GM12878 (cell line): Measurements from ENCODE around the gene OVOL1. TPM values are rescaled to one million over a fixed set of nuclear protein-coding genes. Genes with fewer than 3 reads are reported as not detected.
A peak's percentile ranks its signal among the peaks of the same experiment; 100 is the strongest.

ENCODE experiments used
- FOXM1 ChIP-seq: IDR thresholded peaks from 2 replicates; pipeline ENCODE4 v1.6.1; 2012; ENCODE audit warnings: low read depth, mild to moderate bottlenecking, inconsistent platforms, low read length, moderate library complexity
- SMAD1 ChIP-seq: fragments of 450-650 bp; IDR thresholded peaks from 2 replicates; pipeline ENCODE4 v1.6.1; 2018; ENCODE audit warnings: mild to moderate bottlenecking, low read depth; ENCODE audit not compliant: partially characterized antibody
- YY1 ChIP-seq: IDR thresholded peaks from 2 replicates; pipeline ENCODE4 v1.6.1; 2011; ENCODE audit warnings: low read depth, mild to moderate bottlenecking, low read length
- ZNF217 ChIP-seq: fragments of 450-650 bp; IDR thresholded peaks from 2 replicates; pipeline ENCODE4 v1.6.1; 2017; ENCODE audit warnings: antibody characterized with exemption, mild to moderate bottlenecking
- polyA plus RNA-seq, 11 experiments: library from polyadenylated mRNA; depleted of rRNA in 4 of 11; unstranded in 6 of 11; stranded (reverse) in 5 of 11; fragments of >200 nt; fragmentation: Nextera tagmentation in 4 of 11; fragmentation: Illumina TruSeq in 1 of 11; extraction: Ambion mirVana in 4 of 11; extraction: Trizol in 1 of 11; gene quantifications; 1 replicate in 1 of 11; 2 replicates in 10 of 11; pipeline versions ENCODE4 v1.2.1 to v1.2.3, GENCODE V29; 2011 to 2016; ENCODE audit warnings: inconsistent platforms in 2 of 11, missing spikeins in 2 of 11, low read depth in 1 of 11
- total RNA-seq, 4 experiments: library from RNA; depleted of rRNA in 3 of 4; stranded (reverse); fragments of >200 nt in 3 of 4; fragmentation: Illumina TruSeq in 1 of 4; extraction: Trizol in 1 of 4; gene quantifications; 2 replicates each; pipeline versions ENCODE4 v1.2.1 to v1.2.3, GENCODE V29; 2013 to 2021
- TF ChIP-seq, protein P1 (sequence below): fragments of 150-350 bp; IDR thresholded peaks from 2 replicates; pipeline ENCODE4 v1.6.1; 2014; ENCODE audit warnings: mild to moderate bottlenecking, low read depth, low read length
- TF ChIP-seq, protein P2 (sequence below): IDR thresholded peaks from 2 replicates; pipeline ENCODE4 v1.6.1; 2011; ENCODE audit warnings: low read depth, low read length, improper control_type of control experiment, borderline replicate concordance
- TF ChIP-seq, protein P3 (sequence below): fragments of 450-650 bp; conservative IDR thresholded peaks from 2 replicates; pipeline ENCODE4 v1.6.1; 2017; ENCODE audit warnings: mild to moderate bottlenecking, moderate library complexity
- TF ChIP-seq, protein P4 (sequence below): fragments of 450-650 bp; formaldehyde crosslinking; IDR thresholded peaks from 2 replicates; pipeline ENCODE4 v1.4.0; 2022; ENCODE audit warnings: mild to moderate bottlenecking, moderate library complexity
- TF ChIP-seq, protein P5 (sequence below): IDR thresholded peaks from 2 replicates; pipeline ENCODE4 v1.6.1; 2011; ENCODE audit warnings: low read depth, mild to moderate bottlenecking, low read length, moderate library complexity, borderline replicate concordance; ENCODE audit errors: extremely low read depth

The OVOL1 gene
- total and polyA plus RNA-seq, 10 of the 15 experiments (the other 5 are each of a cell fraction or from before 2014, with no cell fraction given), result 0.04 to 0.96 (median 0.09) TPM; not detected in 7

DNA sequence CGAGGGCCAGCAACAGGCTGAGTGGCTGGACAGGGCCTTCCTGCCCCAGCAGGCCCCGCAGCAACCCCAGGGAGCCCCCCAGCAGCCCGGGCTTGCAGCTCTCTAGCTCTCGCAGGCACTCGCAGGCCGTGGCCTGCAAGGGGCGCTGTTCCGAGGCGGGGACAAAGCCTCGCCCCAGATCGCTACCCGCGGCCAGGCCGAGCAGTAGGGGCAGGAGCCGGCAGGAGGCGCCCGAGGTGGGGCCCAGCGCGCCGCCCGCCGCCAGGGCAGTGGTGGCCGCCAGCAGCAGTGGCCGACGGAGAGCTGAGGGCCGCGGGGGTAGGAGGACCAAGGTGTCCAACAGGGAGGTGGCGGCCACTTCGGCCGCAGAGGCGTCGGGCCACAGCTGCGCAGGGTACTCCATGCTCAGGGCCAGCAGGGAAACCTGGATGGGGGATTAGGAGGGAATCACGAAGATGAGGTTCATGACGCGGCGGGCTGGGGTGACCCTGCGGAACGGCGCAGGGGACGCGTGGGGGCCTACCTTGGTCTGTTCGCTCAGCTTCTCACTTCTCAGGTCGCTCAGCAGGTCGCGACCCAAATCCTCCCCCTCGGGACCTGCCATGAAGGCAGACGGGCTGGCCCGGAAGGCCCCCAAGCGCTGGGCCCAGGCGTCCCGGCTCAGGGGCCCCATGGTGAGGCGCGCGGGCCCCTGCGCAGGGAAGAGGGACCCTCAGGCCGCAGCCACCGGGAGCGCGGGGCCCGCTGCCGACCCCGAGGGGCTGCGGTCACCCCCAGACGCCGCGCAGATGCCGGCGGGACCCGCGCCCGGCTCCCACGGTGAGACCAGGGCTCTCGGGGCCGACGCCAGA is 6.7 kb upstream of the OVOL1 start (continued):
- TF ChIP-seq, protein P1, sequence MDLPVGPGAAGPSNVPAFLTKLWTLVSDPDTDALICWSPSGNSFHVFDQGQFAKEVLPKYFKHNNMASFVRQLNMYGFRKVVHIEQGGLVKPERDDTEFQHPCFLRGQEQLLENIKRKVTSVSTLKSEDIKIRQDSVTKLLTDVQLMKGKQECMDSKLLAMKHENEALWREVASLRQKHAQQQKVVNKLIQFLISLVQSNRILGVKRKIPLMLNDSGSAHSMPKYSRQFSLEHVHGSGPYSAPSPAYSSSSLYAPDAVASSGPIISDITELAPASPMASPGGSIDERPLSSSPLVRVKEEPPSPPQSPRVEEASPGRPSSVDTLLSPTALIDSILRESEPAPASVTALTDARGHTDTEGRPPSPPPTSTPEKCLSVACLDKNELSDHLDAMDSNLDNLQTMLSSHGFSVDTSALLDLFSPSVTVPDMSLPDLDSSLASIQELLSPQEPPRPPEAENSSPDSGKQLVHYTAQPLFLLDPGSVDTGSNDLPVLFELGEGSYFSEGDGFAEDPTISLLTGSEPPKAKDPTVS, result peak; percentile 40; the same call in 1 of the 2 replicates
- TF ChIP-seq YY1 (peak; percentile 87), ZNF217 (0 out of 2 replicates have a peak, but pooled peaks have one; percentile 37), SMAD1 (no peak), FOXM1 (0 out of 2 replicates have a peak, but pooled peaks have one; percentile 4)
- TF ChIP-seq, protein P2, sequence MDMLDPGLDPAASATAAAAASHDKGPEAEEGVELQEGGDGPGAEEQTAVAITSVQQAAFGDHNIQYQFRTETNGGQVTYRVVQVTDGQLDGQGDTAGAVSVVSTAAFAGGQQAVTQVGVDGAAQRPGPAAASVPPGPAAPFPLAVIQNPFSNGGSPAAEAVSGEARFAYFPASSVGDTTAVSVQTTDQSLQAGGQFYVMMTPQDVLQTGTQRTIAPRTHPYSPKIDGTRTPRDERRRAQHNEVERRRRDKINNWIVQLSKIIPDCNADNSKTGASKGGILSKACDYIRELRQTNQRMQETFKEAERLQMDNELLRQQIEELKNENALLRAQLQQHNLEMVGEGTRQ, result no peak
- TF ChIP-seq, protein P3, sequence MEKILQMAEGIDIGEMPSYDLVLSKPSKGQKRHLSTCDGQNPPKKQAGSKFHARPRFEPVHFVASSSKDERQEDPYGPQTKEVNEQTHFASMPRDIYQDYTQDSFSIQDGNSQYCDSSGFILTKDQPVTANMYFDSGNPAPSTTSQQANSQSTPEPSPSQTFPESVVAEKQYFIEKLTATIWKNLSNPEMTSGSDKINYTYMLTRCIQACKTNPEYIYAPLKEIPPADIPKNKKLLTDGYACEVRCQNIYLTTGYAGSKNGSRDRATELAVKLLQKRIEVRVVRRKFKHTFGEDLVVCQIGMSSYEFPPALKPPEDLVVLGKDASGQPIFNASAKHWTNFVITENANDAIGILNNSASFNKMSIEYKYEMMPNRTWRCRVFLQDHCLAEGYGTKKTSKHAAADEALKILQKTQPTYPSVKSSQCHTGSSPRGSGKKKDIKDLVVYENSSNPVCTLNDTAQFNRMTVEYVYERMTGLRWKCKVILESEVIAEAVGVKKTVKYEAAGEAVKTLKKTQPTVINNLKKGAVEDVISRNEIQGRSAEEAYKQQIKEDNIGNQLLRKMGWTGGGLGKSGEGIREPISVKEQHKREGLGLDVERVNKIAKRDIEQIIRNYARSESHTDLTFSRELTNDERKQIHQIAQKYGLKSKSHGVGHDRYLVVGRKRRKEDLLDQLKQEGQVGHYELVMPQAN, result peak; percentile 79
- TF ChIP-seq, protein P4, sequence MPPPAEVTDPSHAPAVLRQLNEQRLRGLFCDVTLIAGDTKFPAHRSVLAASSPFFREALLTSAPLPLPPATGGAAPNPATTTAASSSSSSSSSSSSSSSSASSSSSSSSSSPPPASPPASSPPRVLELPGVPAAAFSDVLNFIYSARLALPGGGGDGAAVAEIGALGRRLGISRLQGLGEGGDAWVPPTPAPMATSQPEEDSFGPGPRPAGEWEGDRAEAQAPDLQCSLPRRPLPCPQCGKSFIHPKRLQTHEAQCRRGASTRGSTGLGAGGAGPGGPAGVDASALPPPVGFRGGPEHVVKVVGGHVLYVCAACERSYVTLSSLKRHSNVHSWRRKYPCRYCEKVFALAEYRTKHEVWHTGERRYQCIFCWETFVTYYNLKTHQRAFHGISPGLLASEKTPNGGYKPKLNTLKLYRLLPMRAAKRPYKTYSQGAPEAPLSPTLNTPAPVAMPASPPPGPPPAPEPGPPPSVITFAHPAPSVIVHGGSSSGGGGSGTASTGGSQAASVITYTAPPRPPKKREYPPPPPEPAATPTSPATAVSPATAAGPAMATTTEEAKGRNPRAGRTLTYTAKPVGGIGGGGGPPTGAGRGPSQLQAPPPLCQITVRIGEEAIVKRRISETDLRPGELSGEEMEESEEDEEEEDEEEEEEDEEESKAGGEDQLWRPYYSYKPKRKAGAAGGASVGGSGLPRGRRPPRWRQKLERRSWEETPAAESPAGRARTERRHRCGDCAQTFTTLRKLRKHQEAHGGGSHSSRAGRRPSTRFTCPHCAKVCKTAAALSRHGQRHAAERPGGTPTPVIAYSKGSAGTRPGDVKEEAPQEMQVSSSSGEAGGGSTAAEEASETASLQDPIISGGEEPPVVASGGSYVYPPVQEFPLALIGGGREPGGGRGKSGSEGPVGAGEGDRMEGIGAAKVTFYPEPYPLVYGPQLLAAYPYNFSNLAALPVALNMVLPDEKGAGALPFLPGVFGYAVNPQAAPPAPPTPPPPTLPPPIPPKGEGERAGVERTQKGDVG, result no peak
- TF ChIP-seq, protein P5, sequence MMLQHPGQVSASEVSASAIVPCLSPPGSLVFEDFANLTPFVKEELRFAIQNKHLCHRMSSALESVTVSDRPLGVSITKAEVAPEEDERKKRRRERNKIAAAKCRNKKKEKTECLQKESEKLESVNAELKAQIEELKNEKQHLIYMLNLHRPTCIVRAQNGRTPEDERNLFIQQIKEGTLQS, result 0 out of 2 replicates have a peak, but pooled peaks have one; percentile 12
